SK-N-SH treated with all-trans-retinoic acid at 6 μM for 48 hours (cell line): ENCODE data around the gene TACC3.

ENCODE experiments used
- ATAC-seq: fragments of 200-7000 bp; cut with Tn5 transposase; 3 replicates; pipeline ENCODE4 v1.9.1; 2020; ENCODE audit warnings: mild to moderate bottlenecking, moderate library complexity
- ARNTL ChIP-seq: fragments of 450-650 bp; formaldehyde crosslinking; IDR thresholded peaks from 2 replicates; pipeline ENCODE4 v1.5.0; 2020; ENCODE audit warnings: low read depth, mild to moderate bottlenecking, moderate library complexity, borderline replicate concordance
- BACH2 ChIP-seq: fragments of 250-450 bp; sonication (Bioruptor Pico); IDR thresholded peaks from 2 replicates; pipeline ENCODE4 v1.9.0; 2021; ENCODE audit warnings: mild to moderate bottlenecking, borderline replicate concordance
- CSDC2 ChIP-seq: fragments of 250-450 bp; sonication (Bioruptor Pico); IDR thresholded peaks from 2 replicates; pipeline ENCODE4 v1.5.0; 2020; ENCODE audit warnings: mild to moderate bottlenecking, moderate library complexity
- ESRRG ChIP-seq: fragments of 250-450 bp; sonication (Bioruptor Pico); IDR thresholded peaks from 2 replicates; pipeline ENCODE4 v1.6.1; 2021; ENCODE audit warnings: mild to moderate bottlenecking
- GLIS3 ChIP-seq: fragments of 250-450 bp; sonication (Bioruptor Pico); IDR thresholded peaks from 2 replicates; pipeline ENCODE4 v1.5.0; 2020; ENCODE audit warnings: mild to moderate bottlenecking, moderate library complexity
- ISL1 ChIP-seq: fragments of 250-450 bp; sonication (Bioruptor Pico); IDR thresholded peaks from 2 replicates; pipeline ENCODE4 v2.1.2; 2022; ENCODE audit warnings: mild to moderate bottlenecking, moderate library complexity
- OSR1 ChIP-seq: fragments of 250-450 bp; sonication (Bioruptor Pico); IDR thresholded peaks from 2 replicates; pipeline ENCODE4 v1.8.0; 2022; ENCODE audit warnings: moderate library complexity, mild to moderate bottlenecking, inconsistent platforms
- PPARA ChIP-seq: fragments of 250-450 bp; sonication (Bioruptor Pico); IDR thresholded peaks from 2 replicates; pipeline ENCODE4 v1.5.0; 2020; ENCODE audit warnings: mild to moderate bottlenecking, borderline replicate concordance
- RARB ChIP-seq: fragments of 250-450 bp; sonication (Bioruptor Pico); IDR thresholded peaks from 2 replicates; pipeline ENCODE4 v1.8.0; 2021; ENCODE audit warnings: mild to moderate bottlenecking, moderate library complexity
- TCF4 ChIP-seq: fragments of 250-450 bp; sonication (Bioruptor Pico); IDR thresholded peaks from 2 replicates; pipeline ENCODE4 v1.8.0; 2021; ENCODE audit warnings: mild to moderate bottlenecking, moderate library complexity, borderline replicate concordance
- TOX ChIP-seq: fragments of 250-450 bp; sonication (Bioruptor Pico); IDR thresholded peaks from 2 replicates; pipeline ENCODE4 v1.8.0; 2021; ENCODE audit warnings: mild to moderate bottlenecking, moderate library complexity, borderline replicate concordance
- ZC3H10 ChIP-seq: fragments of 250-450 bp; sonication (Bioruptor Pico); IDR thresholded peaks from 2 replicates; pipeline ENCODE4 v1.5.1; 2021; ENCODE audit warnings: mild to moderate bottlenecking, moderate library complexity
- ZFP3 ChIP-seq: fragments of 250-450 bp; sonication (Bioruptor Pico); IDR thresholded peaks from 2 replicates; pipeline ENCODE4 v1.5.0; 2020; ENCODE audit warnings: mild to moderate bottlenecking, moderate library complexity
- ZFP30 ChIP-seq: fragments of 450-650 bp; formaldehyde crosslinking; IDR thresholded peaks from 2 replicates; pipeline ENCODE4 v1.5.0; 2022; ENCODE audit warnings: mild to moderate bottlenecking, moderate library complexity
- ZNF565 ChIP-seq: fragments of 450-650 bp; formaldehyde crosslinking; conservative IDR thresholded peaks from 2 replicates; pipeline ENCODE4 v1.5.0; 2020; ENCODE audit warnings: low read depth, mild to moderate bottlenecking, moderate library complexity
- ZNF70 ChIP-seq: fragments of 450-650 bp; formaldehyde crosslinking; IDR thresholded peaks from 2 replicates; pipeline ENCODE4 v1.5.0; 2020; ENCODE audit warnings: mild to moderate bottlenecking, moderate library complexity
- ZNF8 ChIP-seq: fragments of 450-650 bp; formaldehyde crosslinking; IDR thresholded peaks from 2 replicates; pipeline ENCODE4 v1.5.0; 2020; ENCODE audit warnings: mild to moderate bottlenecking, moderate library complexity
- TF ChIP-seq, protein P1 (sequence below): fragments of 250-450 bp; sonication (Bioruptor Pico); IDR thresholded peaks from 2 replicates; pipeline ENCODE4 v1.5.1; 2021; ENCODE audit warnings: mild to moderate bottlenecking, moderate library complexity
- TF ChIP-seq, protein P2 (sequence below): fragments of 250-450 bp; sonication (Bioruptor Pico); IDR thresholded peaks from 2 replicates; pipeline ENCODE4 v1.8.0; 2021; ENCODE audit warnings: low read depth, mild to moderate bottlenecking, moderate library complexity, borderline replicate concordance
- TF ChIP-seq, protein P3 (sequence below): fragments of 250-450 bp; sonication (Bioruptor Pico); IDR thresholded peaks from 2 replicates; pipeline ENCODE4 v1.5.1; 2020; ENCODE audit warnings: low read depth, mild to moderate bottlenecking, moderate library complexity
- TF ChIP-seq, protein P4 (sequence below): fragments of 250-450 bp; sonication (Bioruptor Pico); IDR thresholded peaks from 2 replicates; pipeline ENCODE4 v1.5.0; 2020; ENCODE audit warnings: mild to moderate bottlenecking, moderate library complexity

Gene TACC3

DNA sequence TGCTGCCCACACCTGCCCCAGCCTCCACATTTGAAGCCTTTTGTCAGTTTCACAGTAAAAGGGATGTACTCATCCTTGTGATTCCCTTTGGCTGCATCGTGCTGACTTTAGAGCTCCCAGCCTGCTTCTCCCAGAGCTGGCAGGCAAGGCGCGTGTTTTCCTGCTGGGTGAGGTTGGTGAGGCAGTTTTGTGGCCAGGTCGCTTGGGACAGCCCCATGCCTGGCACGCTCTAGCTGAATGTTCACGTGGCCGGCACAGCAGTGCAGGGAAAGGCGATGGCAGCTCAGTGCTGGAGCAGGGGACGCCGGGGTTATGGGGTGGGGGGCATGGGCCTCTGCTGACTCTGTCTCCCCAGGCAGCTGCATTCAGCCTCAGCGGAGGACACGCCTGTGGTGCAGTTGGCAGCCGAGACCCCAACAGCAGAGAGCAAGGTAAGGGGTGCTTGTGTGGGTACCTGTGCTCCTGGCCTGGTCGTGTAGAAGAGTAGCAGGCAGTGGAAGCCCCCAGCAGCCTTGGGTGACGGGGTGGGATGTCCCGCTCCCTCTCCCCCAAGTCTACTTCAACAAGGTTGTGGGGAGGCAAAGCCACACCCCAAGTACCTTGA, 9.3 kb downstream of the TACC3 start:
- ATAC-seq, result no peak
- TF ChIP-seq ZNF565 (no peak), CSDC2 (CRISPR knock-in tag) (no peak), ZFP30 (CRISPR knock-in tag) (no peak), GLIS3 (CRISPR knock-in tag) (no peak), ZNF8 (CRISPR knock-in tag) (no peak), RARB (CRISPR knock-in tag) (no peak), BACH2 (CRISPR knock-in tag) (no peak), ZFP3 (CRISPR knock-in tag) (no peak), ZC3H10 (CRISPR knock-in tag) (no peak), ZNF70 (CRISPR knock-in tag) (no peak), ISL1 (CRISPR knock-in tag) (no peak)
- TF ChIP-seq, protein P1, sequence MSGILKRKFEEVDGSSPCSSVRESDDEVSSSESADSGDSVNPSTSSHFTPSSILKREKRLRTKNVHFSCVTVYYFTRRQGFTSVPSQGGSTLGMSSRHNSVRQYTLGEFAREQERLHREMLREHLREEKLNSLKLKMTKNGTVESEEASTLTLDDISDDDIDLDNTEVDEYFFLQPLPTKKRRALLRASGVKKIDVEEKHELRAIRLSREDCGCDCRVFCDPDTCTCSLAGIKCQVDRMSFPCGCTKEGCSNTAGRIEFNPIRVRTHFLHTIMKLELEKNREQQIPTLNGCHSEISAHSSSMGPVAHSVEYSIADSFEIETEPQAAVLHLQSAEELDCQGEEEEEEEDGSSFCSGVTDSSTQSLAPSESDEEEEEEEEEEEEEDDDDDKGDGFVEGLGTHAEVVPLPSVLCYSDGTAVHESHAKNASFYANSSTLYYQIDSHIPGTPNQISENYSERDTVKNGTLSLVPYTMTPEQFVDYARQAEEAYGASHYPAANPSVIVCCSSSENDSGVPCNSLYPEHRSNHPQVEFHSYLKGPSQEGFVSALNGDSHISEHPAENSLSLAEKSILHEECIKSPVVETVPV, result no peak
- TF ChIP-seq, protein P2, sequence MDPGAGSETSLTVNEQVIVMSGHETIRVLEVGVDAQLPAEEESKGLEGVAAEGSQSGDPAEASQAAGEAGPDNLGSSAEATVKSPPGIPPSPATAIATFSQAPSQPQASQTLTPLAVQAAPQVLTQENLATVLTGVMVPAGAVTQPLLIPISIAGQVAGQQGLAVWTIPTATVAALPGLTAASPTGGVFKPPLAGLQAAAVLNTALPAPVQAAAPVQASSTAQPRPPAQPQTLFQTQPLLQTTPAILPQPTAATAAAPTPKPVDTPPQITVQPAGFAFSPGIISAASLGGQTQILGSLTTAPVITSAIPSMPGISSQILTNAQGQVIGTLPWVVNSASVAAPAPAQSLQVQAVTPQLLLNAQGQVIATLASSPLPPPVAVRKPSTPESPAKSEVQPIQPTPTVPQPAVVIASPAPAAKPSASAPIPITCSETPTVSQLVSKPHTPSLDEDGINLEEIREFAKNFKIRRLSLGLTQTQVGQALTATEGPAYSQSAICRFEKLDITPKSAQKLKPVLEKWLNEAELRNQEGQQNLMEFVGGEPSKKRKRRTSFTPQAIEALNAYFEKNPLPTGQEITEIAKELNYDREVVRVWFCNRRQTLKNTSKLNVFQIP, result no peak

DNA sequence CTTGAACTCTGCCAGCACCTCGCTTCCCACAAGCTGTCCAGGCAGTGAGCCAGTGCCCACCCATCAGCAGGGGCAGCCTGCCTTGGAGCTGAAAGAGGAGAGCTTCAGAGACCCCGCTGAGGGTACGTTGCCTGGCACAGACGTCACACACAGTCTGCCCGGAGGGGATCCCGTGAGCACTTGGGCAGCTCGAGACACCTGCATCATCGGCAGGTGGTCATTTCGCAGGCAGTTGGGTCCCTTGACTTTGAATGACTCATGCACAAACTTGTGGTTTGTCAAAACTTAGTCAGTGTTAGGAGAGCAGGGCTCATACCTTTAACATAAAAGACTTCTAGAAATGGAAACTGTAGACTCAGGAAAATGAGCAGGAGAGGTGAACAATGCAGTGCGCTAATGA, 9.9 kb downstream of the TACC3 start:
- TF ChIP-seq CSDC2 (CRISPR knock-in tag) (no peak), PPARA (no peak), ZC3H10 (CRISPR knock-in tag) (no peak), ARNTL (CRISPR knock-in tag) (no peak), ESRRG (CRISPR knock-in tag) (no peak), ISL1 (CRISPR knock-in tag) (no peak), OSR1 (CRISPR knock-in tag) (no peak)
- TF ChIP-seq, protein P3, sequence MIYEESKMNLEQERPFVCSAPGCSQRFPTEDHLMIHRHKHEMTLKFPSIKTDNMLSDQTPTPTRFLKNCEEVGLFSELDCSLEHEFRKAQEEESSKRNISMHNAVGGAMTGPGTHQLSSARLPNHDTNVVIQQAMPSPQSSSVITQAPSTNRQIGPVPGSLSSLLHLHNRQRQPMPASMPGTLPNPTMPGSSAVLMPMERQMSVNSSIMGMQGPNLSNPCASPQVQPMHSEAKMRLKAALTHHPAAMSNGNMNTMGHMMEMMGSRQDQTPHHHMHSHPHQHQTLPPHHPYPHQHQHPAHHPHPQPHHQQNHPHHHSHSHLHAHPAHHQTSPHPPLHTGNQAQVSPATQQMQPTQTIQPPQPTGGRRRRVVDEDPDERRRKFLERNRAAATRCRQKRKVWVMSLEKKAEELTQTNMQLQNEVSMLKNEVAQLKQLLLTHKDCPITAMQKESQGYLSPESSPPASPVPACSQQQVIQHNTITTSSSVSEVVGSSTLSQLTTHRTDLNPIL (CRISPR knock-in tag), result no peak
- TF ChIP-seq, all 23 proteins: peak for 0
- ATAC-seq, result no peak

GRCh38 chr4:1732911-1733310, 11.6 kb downstream of the TACC3 start:
- TF ChIP-seq ISL1 (CRISPR knock-in tag) (no peak), OSR1 (CRISPR knock-in tag) (no peak), ESRRG (CRISPR knock-in tag) (no peak), ZC3H10 (CRISPR knock-in tag) (no peak), RARB (CRISPR knock-in tag) (no peak), PPARA (no peak)
- TF ChIP-seq, protein P3 (CRISPR knock-in tag), result no peak
- TF ChIP-seq, protein P4, sequence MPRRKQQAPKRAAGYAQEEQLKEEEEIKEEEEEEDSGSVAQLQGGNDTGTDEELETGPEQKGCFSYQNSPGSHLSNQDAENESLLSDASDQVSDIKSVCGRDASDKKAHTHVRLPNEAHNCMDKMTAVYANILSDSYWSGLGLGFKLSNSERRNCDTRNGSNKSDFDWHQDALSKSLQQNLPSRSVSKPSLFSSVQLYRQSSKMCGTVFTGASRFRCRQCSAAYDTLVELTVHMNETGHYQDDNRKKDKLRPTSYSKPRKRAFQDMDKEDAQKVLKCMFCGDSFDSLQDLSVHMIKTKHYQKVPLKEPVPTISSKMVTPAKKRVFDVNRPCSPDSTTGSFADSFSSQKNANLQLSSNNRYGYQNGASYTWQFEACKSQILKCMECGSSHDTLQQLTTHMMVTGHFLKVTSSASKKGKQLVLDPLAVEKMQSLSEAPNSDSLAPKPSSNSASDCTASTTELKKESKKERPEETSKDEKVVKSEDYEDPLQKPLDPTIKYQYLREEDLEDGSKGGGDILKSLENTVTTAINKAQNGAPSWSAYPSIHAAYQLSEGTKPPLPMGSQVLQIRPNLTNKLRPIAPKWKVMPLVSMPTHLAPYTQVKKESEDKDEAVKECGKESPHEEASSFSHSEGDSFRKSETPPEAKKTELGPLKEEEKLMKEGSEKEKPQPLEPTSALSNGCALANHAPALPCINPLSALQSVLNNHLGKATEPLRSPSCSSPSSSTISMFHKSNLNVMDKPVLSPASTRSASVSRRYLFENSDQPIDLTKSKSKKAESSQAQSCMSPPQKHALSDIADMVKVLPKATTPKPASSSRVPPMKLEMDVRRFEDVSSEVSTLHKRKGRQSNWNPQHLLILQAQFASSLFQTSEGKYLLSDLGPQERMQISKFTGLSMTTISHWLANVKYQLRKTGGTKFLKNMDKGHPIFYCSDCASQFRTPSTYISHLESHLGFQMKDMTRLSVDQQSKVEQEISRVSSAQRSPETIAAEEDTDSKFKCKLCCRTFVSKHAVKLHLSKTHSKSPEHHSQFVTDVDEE (CRISPR knock-in tag), result no peak
- ATAC-seq, result no peak

DNA sequence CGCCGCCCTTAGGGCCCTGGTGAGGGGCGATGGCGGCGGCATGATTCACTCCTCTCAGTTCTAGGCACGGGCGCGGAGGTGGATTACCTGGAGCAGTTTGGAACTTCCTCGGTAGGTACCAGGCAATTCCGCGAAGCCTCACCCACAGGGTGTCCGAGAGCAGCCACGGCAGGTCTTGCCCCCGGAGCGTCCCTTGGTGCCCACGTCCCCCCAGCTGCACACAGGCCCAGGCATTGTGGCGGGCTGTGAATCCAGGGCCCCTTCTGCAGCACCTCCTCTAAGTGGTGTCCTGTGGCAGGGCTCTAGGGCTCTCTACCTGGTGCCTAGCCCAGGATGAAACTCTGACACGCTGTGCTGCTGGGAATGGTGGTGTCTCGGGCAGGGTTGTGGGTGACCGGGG, 13.9 kb downstream of the TACC3 start:
- TF ChIP-seq ZNF8 (CRISPR knock-in tag) (no peak), ZNF70 (CRISPR knock-in tag) (no peak), TCF4 (CRISPR knock-in tag) (no peak), GLIS3 (CRISPR knock-in tag) (no peak), ZFP30 (CRISPR knock-in tag) (no peak), OSR1 (CRISPR knock-in tag) (no peak), PPARA (no peak), ISL1 (CRISPR knock-in tag) (no peak), ZNF565 (no peak), TOX (no peak), ZC3H10 (CRISPR knock-in tag) (no peak), ZFP3 (CRISPR knock-in tag) (no peak)
- TF ChIP-seq, protein P1, result no peak
- TF ChIP-seq, protein P2, result no peak
- TF ChIP-seq, protein P3 (CRISPR knock-in tag), result no peak
- no peak for ATAC-seq
